K562 (cell line): ENCODE data around the gene FADS1. TPM values are rescaled to one million over a fixed set of nuclear protein-coding genes. Genes with fewer than 3 reads are reported as not detected.

Experiments used
- ARID1B ChIP-seq: fragments of 450-650 bp; IDR thresholded peaks from 2 replicates; pipeline ENCODE4 v1.6.1; 2016; ENCODE audit warnings: antibody characterized with exemption, mild to moderate bottlenecking, inconsistent platforms
- ESRRB ChIP-seq: fragments of 250-450 bp; sonication (Bioruptor Pico); IDR thresholded peaks from 2 replicates; pipeline ENCODE4 v1.5.0; 2020; ENCODE audit warnings: mild to moderate bottlenecking, moderate library complexity, borderline replicate concordance
- FOXA3 ChIP-seq, 2 experiments: fragments of 450-650 bp in 1 of 2; sonication (generic) in 1 of 2; formaldehyde crosslinking; IDR thresholded peaks in 1 of 2; conservative IDR thresholded peaks in 1 of 2; 2 replicates each; pipeline versions ENCODE4 v1.4.0 to v1.8.0; 2020 to 2022; ENCODE audit warnings: mild to moderate bottlenecking in 2 of 2, missing genetic modification reagents in 1 of 2
- HNRNPH1 ChIP-seq: fragments of 200-400 bp; formaldehyde crosslinking; optimal IDR thresholded peaks from 2 replicates; pipeline ENCODE3; 2017; ENCODE audit warnings: low read depth, mild to moderate bottlenecking, low read length, moderate library complexity
- KHSRP ChIP-seq: fragments of 450-650 bp; IDR thresholded peaks from 2 replicates; pipeline ENCODE4 v1.6.1; 2017
- KLF16 ChIP-seq: IDR thresholded peaks from 2 replicates; pipeline ENCODE4 v1.6.1; 2016; ENCODE audit warnings: antibody characterized with exemption
- MIER1 ChIP-seq: fragments of 450-650 bp; IDR thresholded peaks from 2 replicates; pipeline ENCODE4 v1.6.1; 2016; ENCODE audit warnings: antibody characterized with exemption, mild to moderate bottlenecking, low read depth
- NBN ChIP-seq: fragments of 450-650 bp; IDR thresholded peaks from 2 replicates; pipeline ENCODE4 v1.6.1; 2016; ENCODE audit warnings: low read depth, mild to moderate bottlenecking
- NCOR1 ChIP-seq: fragments of 450-650 bp; IDR thresholded peaks from 2 replicates; pipeline ENCODE4 v1.6.1; 2016; ENCODE audit warnings: mild to moderate bottlenecking, moderate library complexity
- PHB2 ChIP-seq: fragments of 450-650 bp; IDR thresholded peaks from 2 replicates; pipeline ENCODE4 v1.6.1; 2017; ENCODE audit warnings: low read depth
- PHTF2 ChIP-seq: fragments of 250-450 bp; sonication (Bioruptor Pico); IDR thresholded peaks from 2 replicates; pipeline ENCODE4 v1.5.0; 2021; ENCODE audit warnings: mild to moderate bottlenecking
- RNF2 ChIP-seq: sonication (generic); IDR thresholded peaks from 2 replicates; pipeline ENCODE4 v1.6.1; 2016
- SIN3B ChIP-seq: fragments of 450-650 bp; IDR thresholded peaks from 2 replicates; pipeline ENCODE4 v1.6.1; 2017; ENCODE audit warnings: low read depth, mild to moderate bottlenecking, moderate library complexity
- SP2 ChIP-seq: IDR thresholded peaks from 2 replicates; pipeline ENCODE4 v1.6.1; 2011; ENCODE audit warnings: mild to moderate bottlenecking, low read depth, low read length, moderate library complexity; ENCODE audit not compliant: poor library complexity, severe bottlenecking; ENCODE audit errors: extremely low read depth
- ZNF224 ChIP-seq: sonication (generic); formaldehyde crosslinking; IDR thresholded peaks from 2 replicates; pipeline ENCODE4 v1.8.0; 2022; ENCODE audit warnings: mild to moderate bottlenecking, missing genetic modification reagents
- ZNF282 ChIP-seq: sonication (generic); formaldehyde crosslinking; IDR thresholded peaks from 2 replicates; pipeline ENCODE4 v1.8.1; 2023; ENCODE audit warnings: missing genetic modification reagents
- polyA plus RNA-seq, 8 experiments: library from polyadenylated mRNA; depleted of rRNA in 4 of 8; stranded (reverse) in 5 of 8; unstranded in 3 of 8; fragments of >200 nt; fragmentation: Nextera tagmentation in 2 of 8; fragmentation: Illumina TruSeq in 1 of 8; extraction: Ambion mirVana in 2 of 8; extraction: Trizol in 1 of 8; gene quantifications; 2 replicates each; pipeline versions ENCODE4 v1.2.1 to v1.2.3, GENCODE V29; 2011 to 2014; ENCODE audit warnings: inconsistent platforms in 1 of 8, missing spikeins in 1 of 8
- total RNA-seq, 7 experiments: library from RNA; depleted of rRNA in 6 of 7; stranded (reverse); fragments of >200 nt in 6 of 7; fragmentation: Illumina TruSeq in 2 of 7; extraction: Trizol in 2 of 7; gene quantifications; 2 replicates each; pipeline versions ENCODE4 v1.2.1 to v1.2.3, GENCODE V29; 2011 to 2021; ENCODE audit warnings: low replicate concordance in 1 of 7
- TF ChIP-seq, protein P1 (sequence below): fragments of 450-650 bp; IDR thresholded peaks from 2 replicates; pipeline ENCODE4 v1.6.1; 2016; ENCODE audit warnings: antibody characterized with exemption
- TF ChIP-seq, protein P2 (sequence below), 2 experiments: IDR thresholded peaks; 2 replicates each; pipeline ENCODE4 v1.6.1; 2011; ENCODE audit warnings: borderline replicate concordance in 1 of 2, control low read depth in 1 of 2, low read depth in 1 of 2, low read length in 1 of 2, mild to moderate bottlenecking in 1 of 2, mixed read lengths in 1 of 2, moderate library complexity in 1 of 2; ENCODE audit not compliant: insufficient read depth in 1 of 2, insufficient read length in 1 of 2, poor library complexity in 1 of 2, severe bottlenecking in 1 of 2; ENCODE audit errors: extremely low read depth in 1 of 2
- TF ChIP-seq, protein P3 (sequence below): sonication (generic); IDR thresholded peaks from 2 replicates; pipeline ENCODE4 v1.6.1; 2016
- TF ChIP-seq, protein P4 (sequence below): fragments of 250-450 bp; sonication (Bioruptor Pico); IDR thresholded peaks from 2 replicates; pipeline ENCODE4 v1.9.0; 2021; ENCODE audit warnings: mild to moderate bottlenecking, inconsistent platforms
- TF ChIP-seq, protein P5 (sequence below): fragments of 250-450 bp; sonication (Bioruptor Pico); IDR thresholded peaks from 2 replicates; pipeline ENCODE4 v1.5.1; 2021; ENCODE audit warnings: mild to moderate bottlenecking

The FADS1 gene
- total and polyA plus RNA-seq, 9 of the 15 experiments (the other 6 are each of a cell fraction or from before 2014, with no cell fraction given), result 110 to 864 (median 364) TPM

DNA sequence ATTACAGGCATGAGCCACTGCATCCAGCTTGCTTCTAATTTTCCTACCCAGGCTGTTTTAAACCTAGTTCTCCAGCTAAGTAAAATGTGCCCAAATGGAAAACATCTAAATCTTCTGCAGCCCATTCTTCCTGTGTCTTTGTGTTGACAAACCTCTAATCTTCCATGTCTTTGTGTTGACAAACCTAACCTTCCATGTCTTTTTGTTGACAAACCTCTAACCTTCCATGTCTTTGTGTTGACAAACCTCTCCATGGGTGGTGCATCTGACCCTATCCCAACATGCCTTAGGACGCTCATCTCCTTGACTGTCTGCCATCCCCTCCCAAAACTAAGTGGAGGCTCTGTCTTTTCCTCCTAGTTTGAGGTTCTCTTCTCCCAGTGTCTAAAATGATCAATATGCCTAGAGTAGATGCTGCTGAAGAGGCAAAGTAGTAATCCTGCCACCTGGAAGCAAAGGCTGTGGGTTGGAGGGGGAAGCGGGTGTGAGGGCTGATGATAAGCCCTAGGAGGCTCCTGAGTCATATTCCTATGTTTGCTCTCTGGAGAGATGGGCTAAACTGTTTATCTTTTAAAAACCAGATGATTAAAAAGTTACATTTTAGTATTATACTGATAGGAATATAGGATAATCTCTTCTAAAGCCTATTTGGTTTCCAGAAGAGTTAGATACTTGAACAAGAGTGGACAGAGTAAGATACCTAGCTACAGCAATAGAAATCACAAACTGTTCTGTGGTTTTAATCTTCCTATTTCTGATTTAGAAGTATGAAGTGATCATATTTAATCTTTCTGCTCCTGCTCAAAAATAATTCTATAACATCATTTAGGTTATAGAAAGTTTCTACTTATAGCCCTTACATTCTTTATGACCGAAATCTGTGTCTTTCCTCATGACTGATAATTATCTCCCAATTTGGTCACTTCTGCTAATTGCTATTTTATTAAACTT lies 16.2 kb downstream of the FADS1 start (continued):
- TF ChIP-seq MIER1 (no peak), NCOR1 (peak; percentile 93), RNF2 (no peak; the same call in 1 of the 2 replicates), ZNF224 (CRISPR knock-in tag) (no peak), KHSRP (no peak), ESRRB (no peak), NBN (no peak), HNRNPH1 (no peak), PHTF2 (CRISPR knock-in tag) (no peak), PHB2 (peak; percentile 70; the same call in 1 of the 2 replicates), FOXA3 (CRISPR knock-in tag; conservative IDR thresholded peaks at IDR 0.05 in 1 of 2, IDR thresholded peaks at IDR 0.05 in 1 of 2) (peak; percentile 89 to 90; a peak in 3 of 4 replicates), ARID1B (peak; percentile 98), SP2 (no peak), KLF16 (peak; percentile 94; the same call in 1 of the 2 replicates), SIN3B (no peak), ZNF282 (CRISPR knock-in tag) (no peak)
- TF ChIP-seq, protein P1, sequence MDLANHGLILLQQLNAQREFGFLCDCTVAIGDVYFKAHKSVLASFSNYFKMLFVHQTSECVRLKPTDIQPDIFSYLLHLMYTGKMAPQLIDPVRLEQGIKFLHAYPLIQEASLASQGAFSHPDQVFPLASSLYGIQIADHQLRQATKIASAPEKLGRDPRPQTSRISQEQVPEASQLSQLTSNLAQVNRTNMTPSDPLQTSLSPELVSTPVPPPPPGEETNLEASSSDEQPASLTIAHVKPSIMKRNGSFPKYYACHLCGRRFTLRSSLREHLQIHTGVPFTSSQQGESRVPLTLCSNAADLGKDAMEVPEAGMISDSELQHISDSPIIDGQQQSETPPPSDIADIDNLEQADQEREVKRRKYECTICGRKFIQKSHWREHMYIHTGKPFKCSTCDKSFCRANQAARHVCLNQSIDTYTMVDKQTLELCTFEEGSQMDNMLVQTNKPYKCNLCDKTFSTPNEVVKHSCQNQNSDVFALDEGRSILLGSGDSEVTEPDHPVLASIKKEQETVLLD, result no peak
- TF ChIP-seq, protein P2, sequence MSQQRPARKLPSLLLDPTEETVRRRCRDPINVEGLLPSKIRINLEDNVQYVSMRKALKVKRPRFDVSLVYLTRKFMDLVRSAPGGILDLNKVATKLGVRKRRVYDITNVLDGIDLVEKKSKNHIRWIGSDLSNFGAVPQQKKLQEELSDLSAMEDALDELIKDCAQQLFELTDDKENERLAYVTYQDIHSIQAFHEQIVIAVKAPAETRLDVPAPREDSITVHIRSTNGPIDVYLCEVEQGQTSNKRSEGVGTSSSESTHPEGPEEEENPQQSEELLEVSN (IDR thresholded peaks at IDR 0.05; ENCODE audit: borderline replicate concordance in 1 of 2, extremely low read depth in 1 of 2, insufficient read depth in 1 of 2, insufficient read length in 1 of 2, low read depth in 1 of 2, low read length in 1 of 2, poor library complexity in 1 of 2, severe bottlenecking in 1 of 2), result no peak
- TF ChIP-seq, protein P3, sequence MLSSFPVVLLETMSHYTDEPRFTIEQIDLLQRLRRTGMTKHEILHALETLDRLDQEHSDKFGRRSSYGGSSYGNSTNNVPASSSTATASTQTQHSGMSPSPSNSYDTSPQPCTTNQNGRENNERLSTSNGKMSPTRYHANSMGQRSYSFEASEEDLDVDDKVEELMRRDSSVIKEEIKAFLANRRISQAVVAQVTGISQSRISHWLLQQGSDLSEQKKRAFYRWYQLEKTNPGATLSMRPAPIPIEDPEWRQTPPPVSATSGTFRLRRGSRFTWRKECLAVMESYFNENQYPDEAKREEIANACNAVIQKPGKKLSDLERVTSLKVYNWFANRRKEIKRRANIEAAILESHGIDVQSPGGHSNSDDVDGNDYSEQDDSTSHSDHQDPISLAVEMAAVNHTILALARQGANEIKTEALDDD, result peak; percentile 88
- TF ChIP-seq, protein P4, sequence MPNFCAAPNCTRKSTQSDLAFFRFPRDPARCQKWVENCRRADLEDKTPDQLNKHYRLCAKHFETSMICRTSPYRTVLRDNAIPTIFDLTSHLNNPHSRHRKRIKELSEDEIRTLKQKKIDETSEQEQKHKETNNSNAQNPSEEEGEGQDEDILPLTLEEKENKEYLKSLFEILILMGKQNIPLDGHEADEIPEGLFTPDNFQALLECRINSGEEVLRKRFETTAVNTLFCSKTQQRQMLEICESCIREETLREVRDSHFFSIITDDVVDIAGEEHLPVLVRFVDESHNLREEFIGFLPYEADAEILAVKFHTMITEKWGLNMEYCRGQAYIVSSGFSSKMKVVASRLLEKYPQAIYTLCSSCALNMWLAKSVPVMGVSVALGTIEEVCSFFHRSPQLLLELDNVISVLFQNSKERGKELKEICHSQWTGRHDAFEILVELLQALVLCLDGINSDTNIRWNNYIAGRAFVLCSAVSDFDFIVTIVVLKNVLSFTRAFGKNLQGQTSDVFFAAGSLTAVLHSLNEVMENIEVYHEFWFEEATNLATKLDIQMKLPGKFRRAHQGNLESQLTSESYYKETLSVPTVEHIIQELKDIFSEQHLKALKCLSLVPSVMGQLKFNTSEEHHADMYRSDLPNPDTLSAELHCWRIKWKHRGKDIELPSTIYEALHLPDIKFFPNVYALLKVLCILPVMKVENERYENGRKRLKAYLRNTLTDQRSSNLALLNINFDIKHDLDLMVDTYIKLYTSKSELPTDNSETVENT (CRISPR knock-in tag), result no peak
- TF ChIP-seq, protein P5, sequence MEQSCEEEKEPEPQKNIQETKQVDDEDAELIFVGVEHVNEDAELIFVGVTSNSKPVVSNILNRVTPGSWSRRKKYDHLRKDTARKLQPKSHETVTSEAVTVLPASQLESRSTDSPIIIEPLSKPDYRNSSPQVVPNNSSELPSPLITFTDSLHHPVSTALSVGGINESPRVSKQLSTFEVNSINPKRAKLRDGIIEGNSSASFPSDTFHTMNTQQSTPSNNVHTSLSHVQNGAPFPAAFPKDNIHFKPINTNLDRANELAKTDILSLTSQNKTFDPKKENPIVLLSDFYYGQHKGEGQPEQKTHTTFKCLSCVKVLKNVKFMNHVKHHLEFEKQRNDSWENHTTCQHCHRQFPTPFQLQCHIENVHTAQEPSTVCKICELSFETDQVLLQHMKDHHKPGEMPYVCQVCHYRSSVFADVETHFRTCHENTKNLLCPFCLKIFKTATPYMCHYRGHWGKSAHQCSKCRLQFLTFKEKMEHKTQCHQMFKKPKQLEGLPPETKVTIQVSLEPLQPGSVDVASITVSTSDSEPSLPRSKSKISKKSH (CRISPR knock-in tag), result no peak
